ENCODE results near the gene SDK2.
A peak's percentile ranks its signal among the peaks of the same experiment; 100 is the strongest.

The SDK2 gene

GRCh38 chr17:73628642-73629552 is 15.3 kb downstream of the SDK2 start:
- Histone ChIP-seq H2AK5ac (ENCODE audit: low read depth, low read length) (no peak overlapping the region), H3K23ac (ENCODE audit: low read depth, low read length, poor library complexity) (no peak overlapping the region), H2AFZ (ENCODE audit: low read length) (no peak overlapping the region), H2BK120ac (ENCODE audit: low read depth, low read length) (no peak overlapping the region), H3K4me2 (ENCODE audit: insufficient read depth, low read length, poor library complexity, severe bottlenecking) (no peak overlapping the region), H3K14ac (ENCODE audit: low read length) (no peak overlapping the region), H3K27ac (replicated peaks; ENCODE audit: low read length) (no peak overlapping the region), H2BK5ac (ENCODE audit: low read length) (peak overlapping the region; percentile 46), H3K4me3 (ENCODE audit: low read length in 2 of 2) (no peak overlapping the region), H4K91ac (ENCODE audit: low read depth, low read length, poor library complexity) (no peak overlapping the region), H3K4me1 (ENCODE audit: control insufficient read depth in 2 of 2, insufficient read depth in 1 of 2, low read depth in 1 of 2, low read length in 2 of 2) (peaks cover 11 to 38% of the 10 kb centered on the region in 2 donors), H3K27me3 (ENCODE audit: control insufficient read depth in 3 of 3, insufficient read depth in 3 of 3, low read depth in 1 of 3, low read length in 3 of 3) (no peaks in the 10 kb centered on the region), H2BK12ac (ENCODE audit: low read length) (no peak overlapping the region), H4K8ac (ENCODE audit: low read depth, low read length) (no peak overlapping the region), H3K9ac (ENCODE audit: low read depth, low read length, poor library complexity) (no peak overlapping the region), H3K18ac (ENCODE audit: low read length) (no peak overlapping the region), H3K36me3 (replicated peaks in 1 of 2; ENCODE audit: control insufficient read depth in 2 of 2, insufficient read depth in 2 of 2, low read length in 2 of 2) (peaks cover 2 to 3% of the 10 kb centered on the region in 2 donors), H3K79me1 (ENCODE audit: low read depth, low read length) (peaks cover 21% of the 10 kb centered on the region), H2BK15ac (ENCODE audit: low read length) (no peak overlapping the region), H3K4ac (ENCODE audit: low read length) (no peak overlapping the region), H3K9me3 (replicated peaks in 1 of 2; ENCODE audit: control insufficient read depth in 2 of 2, insufficient read depth in 1 of 2, low read depth in 1 of 2, low read length in 2 of 2) (no peaks in the 10 kb centered on the region)
- no peak for DNase-seq (ENCODE audit: low spot score)
- WGBS, 2 donors (ENCODE audit: extremely low coverage in 2 of 2, insufficient read length in 2 of 2, insufficient replicate concordance in 1 of 2): no CpG with 5 or more reads among the region's 13 CpGs

GRCh38 chr17:73625991-73626673 is 18.1 kb downstream of the SDK2 start:
- Histone ChIP-seq H4K91ac (ENCODE audit: low read depth, low read length, poor library complexity) (no peak overlapping the region), H3K4ac (ENCODE audit: low read length) (no peak overlapping the region), H3K79me1 (ENCODE audit: low read depth, low read length) (peaks cover 19% of the 10 kb centered on the region), H3K36me3 (replicated peaks in 1 of 2; ENCODE audit: control insufficient read depth in 2 of 2, insufficient read depth in 2 of 2, low read length in 2 of 2) (peaks cover 0 to 5% of the 10 kb centered on the region in 2 donors), H3K27ac (replicated peaks; ENCODE audit: low read length) (peak overlapping the region; percentile 32), H3K9me3 (replicated peaks in 1 of 2; ENCODE audit: control insufficient read depth in 2 of 2, insufficient read depth in 1 of 2, low read depth in 1 of 2, low read length in 2 of 2) (peaks cover 6 to 7% of the 10 kb centered on the region in 2 donors), H3K27me3 (ENCODE audit: control insufficient read depth in 3 of 3, insufficient read depth in 3 of 3, low read depth in 1 of 3, low read length in 3 of 3) (no peaks in the 10 kb centered on the region), H4K8ac (ENCODE audit: low read depth, low read length) (no peak overlapping the region), H3K4me3 (ENCODE audit: low read length in 2 of 2) (no peak overlapping the region), H2AK5ac (ENCODE audit: low read depth, low read length) (peak overlapping the region; percentile 54), H3K9ac (ENCODE audit: low read depth, low read length, poor library complexity) (peak overlapping the region; percentile 38), H2AFZ (ENCODE audit: low read length) (no peak overlapping the region), H3K23ac (ENCODE audit: low read depth, low read length, poor library complexity) (no peak overlapping the region), H2BK120ac (ENCODE audit: low read depth, low read length) (no peak overlapping the region), H3K14ac (ENCODE audit: low read length) (peak overlapping the region; percentile 40), H2BK12ac (ENCODE audit: low read length) (no peak overlapping the region), H2BK15ac (ENCODE audit: low read length) (no peak overlapping the region), H2BK5ac (ENCODE audit: low read length) (no peak overlapping the region), H3K4me2 (ENCODE audit: insufficient read depth, low read length, poor library complexity, severe bottlenecking) (no peak overlapping the region), H3K18ac (ENCODE audit: low read length) (peak overlapping the region; percentile 86), H3K4me1 (ENCODE audit: control insufficient read depth in 2 of 2, insufficient read depth in 1 of 2, low read depth in 1 of 2, low read length in 2 of 2) (peaks cover 16 to 40% of the 10 kb centered on the region in 2 donors)
- no peak for DNase-seq (ENCODE audit: low spot score)
- WGBS, 2 donors (ENCODE audit: extremely low coverage in 2 of 2, insufficient read length in 2 of 2, insufficient replicate concordance in 1 of 2): no CpG with 5 or more reads among the region's 12 CpGs

GRCh38 chr17:73625006-73625405 is 19.2 kb downstream of the SDK2 start:
- WGBS, 2 donors (ENCODE audit: extremely low coverage in 2 of 2, insufficient read length in 2 of 2, insufficient replicate concordance in 1 of 2): no CpG with 5 or more reads among the region's 7 CpGs

GRCh38 chr17:73624496-73624988 is 19.7 kb downstream of the SDK2 start:
- Histone ChIP-seq H3K23ac (ENCODE audit: low read depth, low read length, poor library complexity) (no peak overlapping the region), H2BK12ac (ENCODE audit: low read length) (no peak overlapping the region), H2BK5ac (ENCODE audit: low read length) (no peak overlapping the region), H3K4ac (ENCODE audit: low read length) (no peak overlapping the region), H3K9me3 (replicated peaks in 1 of 2; ENCODE audit: control insufficient read depth in 2 of 2, insufficient read depth in 1 of 2, low read depth in 1 of 2, low read length in 2 of 2) (peaks cover 9 to 14% of the 10 kb centered on the region in 2 donors), H4K8ac (ENCODE audit: low read depth, low read length) (no peak overlapping the region), H2BK15ac (ENCODE audit: low read length) (no peak overlapping the region), H2BK120ac (ENCODE audit: low read depth, low read length) (no peak overlapping the region), H3K4me1 (ENCODE audit: control insufficient read depth in 2 of 2, insufficient read depth in 1 of 2, low read depth in 1 of 2, low read length in 2 of 2) (peaks cover 16 to 28% of the 10 kb centered on the region in 2 donors), H3K79me1 (ENCODE audit: low read depth, low read length) (peaks cover 23% of the 10 kb centered on the region), H2AK5ac (ENCODE audit: low read depth, low read length) (no peak overlapping the region), H3K4me2 (ENCODE audit: insufficient read depth, low read length, poor library complexity, severe bottlenecking) (no peak overlapping the region), H4K91ac (ENCODE audit: low read depth, low read length, poor library complexity) (no peak overlapping the region), H3K36me3 (replicated peaks in 1 of 2; ENCODE audit: control insufficient read depth in 2 of 2, insufficient read depth in 2 of 2, low read length in 2 of 2) (peaks cover 0 to 5% of the 10 kb centered on the region in 2 donors), H2AFZ (ENCODE audit: low read length) (no peak overlapping the region), H3K14ac (ENCODE audit: low read length) (no peak overlapping the region), H3K27ac (replicated peaks; ENCODE audit: low read length) (no peak overlapping the region), H3K27me3 (ENCODE audit: control insufficient read depth in 3 of 3, insufficient read depth in 3 of 3, low read depth in 1 of 3, low read length in 3 of 3) (no peaks in the 10 kb centered on the region), H3K18ac (ENCODE audit: low read length) (no peak overlapping the region), H3K4me3 (ENCODE audit: low read length in 2 of 2) (no peak overlapping the region), H3K9ac (ENCODE audit: low read depth, low read length, poor library complexity) (no peak overlapping the region)
- no peak for DNase-seq (ENCODE audit: low spot score)
- WGBS, 2 donors (ENCODE audit: extremely low coverage in 2 of 2, insufficient read length in 2 of 2, insufficient replicate concordance in 1 of 2): no CpG with 5 or more reads among the region's 7 CpGs

More at GRCh38 chr17:73625006-73625405, 19.2 kb downstream of the SDK2 start:
- no peaks in the 10 kb centered on the region for H3K27me3 ChIP-seq (ENCODE audit: control insufficient read depth in 3 of 3, insufficient read depth in 3 of 3, low read depth in 1 of 3, low read length in 3 of 3)
- H4K8ac ChIP-seq (ENCODE audit: low read depth, low read length): no peak overlapping the region
- peaks cover 16 to 30% of the 10 kb centered on the region in 2 donors for H3K4me1 ChIP-seq (ENCODE audit: control insufficient read depth in 2 of 2, insufficient read depth in 1 of 2, low read depth in 1 of 2, low read length in 2 of 2)
- no peak overlapping the region for H3K4me2 ChIP-seq (ENCODE audit: insufficient read depth, low read length, poor library complexity, severe bottlenecking)
- H2BK120ac ChIP-seq (ENCODE audit: low read depth, low read length): no peak overlapping the region
- H3K9me3 ChIP-seq (replicated peaks in 1 of 2; ENCODE audit: control insufficient read depth in 2 of 2, insufficient read depth in 1 of 2, low read depth in 1 of 2, low read length in 2 of 2): peaks cover 6 to 10% of the 10 kb centered on the region in 2 donors
- H2AK5ac ChIP-seq (ENCODE audit: low read depth, low read length): no peak overlapping the region
- no peak overlapping the region for H3K4me3 ChIP-seq (ENCODE audit: low read length in 2 of 2)
- no peak for DNase-seq (ENCODE audit: low spot score)
- H2BK5ac ChIP-seq (ENCODE audit: low read length): no peak overlapping the region
- no peak overlapping the region for H3K23ac ChIP-seq (ENCODE audit: low read depth, low read length, poor library complexity)
- H3K36me3 ChIP-seq (replicated peaks in 1 of 2; ENCODE audit: control insufficient read depth in 2 of 2, insufficient read depth in 2 of 2, low read length in 2 of 2): peaks cover 0 to 5% of the 10 kb centered on the region in 2 donors
- peak overlapping the region; percentile 1 for H3K14ac ChIP-seq (ENCODE audit: low read length)
- H3K9ac ChIP-seq (ENCODE audit: low read depth, low read length, poor library complexity): no peak overlapping the region
- no peak overlapping the region for H2BK15ac ChIP-seq (ENCODE audit: low read length)
- H4K91ac ChIP-seq (ENCODE audit: low read depth, low read length, poor library complexity): no peak overlapping the region
- peak overlapping the region; percentile 21 for H3K18ac ChIP-seq (ENCODE audit: low read length)
- H2AFZ ChIP-seq (ENCODE audit: low read length): no peak overlapping the region
- no peak overlapping the region for H3K4ac ChIP-seq (ENCODE audit: low read length)
- no peak overlapping the region for H2BK12ac ChIP-seq (ENCODE audit: low read length)
- peaks cover 23% of the 10 kb centered on the region for H3K79me1 ChIP-seq (ENCODE audit: low read depth, low read length)
- no peak overlapping the region for H3K27ac ChIP-seq (replicated peaks; ENCODE audit: low read length)

Data from neuronal stem cell (in vitro differentiated cells).